ENCODE measurements around the gene LIPT1. TPM values are rescaled to one million over a fixed set of nuclear protein-coding genes. Genes with fewer than 3 reads are reported as not detected.
A peak's percentile ranks its signal among the peaks of the same experiment; 100 is the strongest.

LIPT1 gene
- total and polyA plus RNA-seq, 2 of the 8 experiments (the other 6 are each of a cell fraction or from before 2014, with no cell fraction given), result 6.1 to 10.9 TPM

- H3K18ac ChIP-seq (ENCODE audit: extremely low read depth, low read length), result no peak overlapping the region
- no peak overlapping the region for H3K14ac ChIP-seq (ENCODE audit: insufficient read length)
- 0 out of 2 replicates have a peak overlapping the region, but pooled peaks have one; percentile 30 for H2AFZ ChIP-seq (ENCODE audit: low read length)
- TF ChIP-seq HDAC2 (IDR thresholded peaks at IDR 0.05; ENCODE audit: borderline replicate concordance in 1 of 2, low read depth in 2 of 2, low read length in 2 of 2) (no peak), RFX5 (IDR thresholded peaks at IDR 0.05; ENCODE audit: borderline replicate concordance, low read depth, low read length) (no peak), SP4 (IDR thresholded peaks at IDR 0.05; ENCODE audit: low read length) (no peak), CBX8 (IDR thresholded peaks at IDR 0.05; ENCODE audit: borderline replicate concordance, low read depth, low read length) (no peak), TAF7 (optimal IDR thresholded peaks at IDR 0.05; ENCODE audit: borderline replicate concordance, low read depth, low read length) (no peak), CHD1 (IDR thresholded peaks at IDR 0.05; ENCODE audit: low read depth, low read length) (no peak), RAD21 (IDR thresholded peaks at IDR 0.05 in 1 of 2, conservative IDR thresholded peaks at IDR 0.05 in 1 of 2; ENCODE audit: low read depth in 2 of 2, low read length in 2 of 2) (no peak), ZNF274 (IDR thresholded peaks at IDR 0.05; ENCODE audit: borderline replicate concordance, extremely low read depth, low read length) (no peak), E2F6 (IDR thresholded peaks at IDR 0.05) (no peak)
- H3K36me3 ChIP-seq (ENCODE audit: control insufficient read depth in 2 of 4, insufficient read depth in 4 of 4, low read length in 3 of 4), result no peaks in the 10 kb centered on the region
- no peak overlapping the region for H2BK120ac ChIP-seq (replicated peaks; ENCODE audit: low read depth, low read length)
- no peaks in the 10 kb centered on the region for H3K79me2 ChIP-seq (ENCODE audit: control insufficient read depth in 1 of 2, insufficient read depth in 2 of 2, low read length in 2 of 2)
- no peak overlapping the region for H3K4me2 ChIP-seq (ENCODE audit: insufficient read depth in 1 of 2, low read depth in 2 of 2, low read length in 2 of 2)
- no peaks in the 10 kb centered on the region for H3K4me1 ChIP-seq (replicated peaks in 1 of 4; ENCODE audit: control insufficient read depth in 3 of 4, insufficient read depth in 4 of 4, low read length in 3 of 4)
- no peak overlapping the region for H2BK5ac ChIP-seq (ENCODE audit: low read depth, low read length)
- H3K23me2 ChIP-seq (ENCODE audit: low read depth, low read length), result no peaks in the 10 kb centered on the region
- H4K91ac ChIP-seq (replicated peaks; ENCODE audit: insufficient read length, low read length), result no peak overlapping the region
- ChIA-PET CTCF (ENCODE audit: partially characterized antibody) (interaction anchor here (1.6 kb wide), 1 partner anchor 11 kb away, joined by 4 read pairs; no protein-coding TSS in a partner anchor), POLR2A (ENCODE audit: partially characterized antibody) (no interaction called here)
- DNase-seq (ENCODE audit: low read depth in 1 of 2, low spot score in 2 of 2), result no peak
- H4K5ac ChIP-seq (ENCODE audit: insufficient read length, low read depth, low read length), result no peak overlapping the region
- H3K4me3 ChIP-seq (ENCODE audit: extremely low read depth in 1 of 4, insufficient read depth in 2 of 4, low read depth in 3 of 4, low read length in 4 of 4), result no peak overlapping the region
- no peak overlapping the region for H3K4ac ChIP-seq (replicated peaks; ENCODE audit: insufficient read length, low read depth, low read length)
- H3K27ac ChIP-seq (ENCODE audit: low read depth, low read length), result no peak overlapping the region
- WGBS, 2 experiments (ENCODE audit: extremely low coverage in 1 of 2, insufficient coverage in 1 of 2, insufficient read length in 1 of 2, insufficient replicate concordance in 2 of 2, low coverage in 1 of 2, low lambda C conversion rate in 2 of 2, missing lambda C conversion rate in 1 of 2), result 89% methylated on average over 4 of the region's 4 CpGs; no CpG with 5 or more reads in 1 of the 2 experiments
- H2BK20ac ChIP-seq (ENCODE audit: low read length), result no peak overlapping the region
- H4K20me1 ChIP-seq (replicated peaks in 1 of 2; ENCODE audit: control insufficient read depth in 1 of 2, insufficient read depth in 2 of 2, low read length in 2 of 2), result no peaks in the 10 kb centered on the region
- H3K23ac ChIP-seq (ENCODE audit: insufficient read length), result no peak overlapping the region
- H3K9ac ChIP-seq (replicated peaks in 1 of 4; ENCODE audit: extremely low read depth in 1 of 4, low read depth in 3 of 4, low read length in 3 of 4), result no peak overlapping the region
- no peak overlapping the region for H2BK15ac ChIP-seq (ENCODE audit: low read length)
- H3K56ac ChIP-seq (replicated peaks; ENCODE audit: insufficient read length, low read depth, low read length), result no peak overlapping the region
- no peak overlapping the region for H2AK5ac ChIP-seq (ENCODE audit: low read depth, low read length)
- no peaks in the 10 kb centered on the region for H3K9me3 ChIP-seq (ENCODE audit: insufficient read depth in 2 of 2, low read depth in 1 of 2, low read length in 1 of 2)
- H2BK12ac ChIP-seq (ENCODE audit: low read depth, low read length), result no peak overlapping the region
- H4K8ac ChIP-seq (ENCODE audit: extremely low read depth, insufficient read depth, low read length), result no peak overlapping the region
- no peak for FAIRE-seq
- H3K79me1 ChIP-seq (ENCODE audit: low read depth, low read length), result no peaks in the 10 kb centered on the region
- no peaks in the 10 kb centered on the region for H3K27me3 ChIP-seq (replicated peaks in 1 of 4; ENCODE audit: control insufficient read depth in 3 of 4, extremely low read depth in 1 of 4, insufficient read depth in 3 of 4, low read length in 3 of 4)
Measured at GRCh38 chr2:99112617-99113016, 42.1 kb upstream of the LIPT1 start.
